OCI-LY1 (cell line): Measurements from ENCODE around the gene C4orf51.

Source experiments
- CTCF ChIP-seq: fragments of 200-600 bp; sonication (generic), shearing (Covaris generic); IDR thresholded peaks from 2 replicates; pipeline ENCODE4 v1.5.1; 2017; ENCODE audit warnings: mild to moderate bottlenecking, antibody characterized with exemption, low read length, moderate library complexity, mixed read lengths
- EZH2 ChIP-seq: fragments of 200-600 bp; sonication (generic), shearing (Covaris generic); IDR thresholded peaks from 2 replicates; pipeline ENCODE4 v1.8.0; 2017; ENCODE audit warnings: borderline replicate concordance, mixed run types, mild to moderate bottlenecking, antibody characterized with exemption, low read length, moderate library complexity, mixed read lengths

GRCh38 chr4:145665773-145666172 is 14.2 kb upstream of the C4orf51 start:
- no peak for TF ChIP-seq CTCF
- no peak for TF ChIP-seq EZH2
